Fibroblast of villous mesenchyme (primary cell): Measurements from ENCODE around the gene PLCL2. TPM values are rescaled to one million over a fixed set of nuclear protein-coding genes. Genes with fewer than 3 reads are reported as not detected.
"Not testable (repeated sequence)": the region's sequence is repeated elsewhere in the genome, so short reads cannot be mapped to it uniquely, and the experiment has no call there.

ENCODE experiments used
- DNase-seq: peaks from one replicate; pipeline ENCODE4 v3.0.0-alpha.2; 2010; ENCODE audit warnings: low read depth
- H3K4me3 ChIP-seq: 2 replicates; pipeline ENCODE4 v1.5.1; 2011; ENCODE audit warnings: low read depth, mild to moderate bottlenecking, low read length
- total RNA-seq: library from RNA; depleted of rRNA; stranded (reverse); fragments of >200 nt; gene quantifications from 2 replicates; pipeline ENCODE4 v1.2.3, GENCODE V29; 2012
- TF ChIP-seq, protein P1 (sequence below): IDR thresholded peaks from 2 replicates; pipeline ENCODE4 v1.5.1; 2012; ENCODE audit warnings: low read depth, mild to moderate bottlenecking, low read length; ENCODE audit not compliant: insufficient read depth

The PLCL2 gene
- total RNA-seq, 1 donor, result 5.6 TPM

DNA sequence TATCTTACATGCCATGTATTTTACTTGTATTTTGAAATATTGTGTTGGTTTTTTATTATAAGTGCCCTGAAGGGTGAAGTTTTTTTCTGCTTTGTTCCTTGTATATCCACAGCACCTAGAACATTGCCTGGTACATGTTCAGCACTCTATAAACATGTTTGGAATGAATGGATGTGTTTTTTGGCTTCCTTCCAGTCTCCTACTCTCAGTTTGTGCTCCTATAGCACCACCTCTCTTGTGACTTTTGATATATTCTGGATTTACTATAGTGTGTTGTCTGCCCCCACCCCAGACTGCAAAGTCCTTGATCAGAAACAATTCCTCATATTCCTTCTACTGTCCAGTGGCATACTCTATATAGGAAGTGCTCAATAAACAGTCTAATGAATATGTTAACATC lies 60.6 kb downstream of the PLCL2 start:
- no peak overlapping the region for H3K4me3 ChIP-seq
- DNase-seq, result peak; percentile 3
- TF ChIP-seq, protein P1, sequence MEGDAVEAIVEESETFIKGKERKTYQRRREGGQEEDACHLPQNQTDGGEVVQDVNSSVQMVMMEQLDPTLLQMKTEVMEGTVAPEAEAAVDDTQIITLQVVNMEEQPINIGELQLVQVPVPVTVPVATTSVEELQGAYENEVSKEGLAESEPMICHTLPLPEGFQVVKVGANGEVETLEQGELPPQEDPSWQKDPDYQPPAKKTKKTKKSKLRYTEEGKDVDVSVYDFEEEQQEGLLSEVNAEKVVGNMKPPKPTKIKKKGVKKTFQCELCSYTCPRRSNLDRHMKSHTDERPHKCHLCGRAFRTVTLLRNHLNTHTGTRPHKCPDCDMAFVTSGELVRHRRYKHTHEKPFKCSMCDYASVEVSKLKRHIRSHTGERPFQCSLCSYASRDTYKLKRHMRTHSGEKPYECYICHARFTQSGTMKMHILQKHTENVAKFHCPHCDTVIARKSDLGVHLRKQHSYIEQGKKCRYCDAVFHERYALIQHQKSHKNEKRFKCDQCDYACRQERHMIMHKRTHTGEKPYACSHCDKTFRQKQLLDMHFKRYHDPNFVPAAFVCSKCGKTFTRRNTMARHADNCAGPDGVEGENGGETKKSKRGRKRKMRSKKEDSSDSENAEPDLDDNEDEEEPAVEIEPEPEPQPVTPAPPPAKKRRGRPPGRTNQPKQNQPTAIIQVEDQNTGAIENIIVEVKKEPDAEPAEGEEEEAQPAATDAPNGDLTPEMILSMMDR, result no peak

DNA sequence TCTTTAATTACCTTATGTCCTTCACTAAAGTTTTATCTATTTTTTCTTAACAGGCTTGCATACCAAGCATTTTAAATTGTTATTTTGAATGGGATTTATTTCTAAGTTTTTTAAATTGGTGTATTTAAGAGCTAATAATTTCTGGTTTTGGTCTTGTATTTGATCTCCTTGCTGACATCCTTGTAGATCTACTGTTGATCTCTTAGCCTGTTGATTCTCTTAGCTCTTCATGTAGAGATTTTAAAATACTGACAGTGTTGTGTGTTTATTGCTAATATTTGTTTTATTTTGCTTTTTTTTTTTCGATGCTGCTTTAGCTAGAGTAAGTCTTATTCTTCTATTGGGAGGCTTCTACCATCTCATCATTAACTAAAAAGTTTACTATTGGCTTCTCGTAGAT lies 65.5 kb downstream of the PLCL2 start:
- H3K4me3 ChIP-seq, result no peak overlapping the region
- DNase-seq, result no peak
- TF ChIP-seq, protein P1, result no peak

- H3K4me3 ChIP-seq, result no peak overlapping the region
- TF ChIP-seq, protein P1, result no peak
- DNase-seq, result no peak
Measured at GRCh38 chr3:16950845-16951244, 66.1 kb downstream of the PLCL2 start.

- not testable (repeated sequence) for H3K4me3 ChIP-seq, DNase-seq
Measured at GRCh38 chr3:16957852-16958251, 73.1 kb downstream of the PLCL2 start.

GRCh38 chr3:16960125-16960524 lies 75.4 kb downstream of the PLCL2 start:
- DNase-seq, result no peak
- TF ChIP-seq, protein P1, result no peak
- H3K4me3 ChIP-seq, result no peak overlapping the region

DNA sequence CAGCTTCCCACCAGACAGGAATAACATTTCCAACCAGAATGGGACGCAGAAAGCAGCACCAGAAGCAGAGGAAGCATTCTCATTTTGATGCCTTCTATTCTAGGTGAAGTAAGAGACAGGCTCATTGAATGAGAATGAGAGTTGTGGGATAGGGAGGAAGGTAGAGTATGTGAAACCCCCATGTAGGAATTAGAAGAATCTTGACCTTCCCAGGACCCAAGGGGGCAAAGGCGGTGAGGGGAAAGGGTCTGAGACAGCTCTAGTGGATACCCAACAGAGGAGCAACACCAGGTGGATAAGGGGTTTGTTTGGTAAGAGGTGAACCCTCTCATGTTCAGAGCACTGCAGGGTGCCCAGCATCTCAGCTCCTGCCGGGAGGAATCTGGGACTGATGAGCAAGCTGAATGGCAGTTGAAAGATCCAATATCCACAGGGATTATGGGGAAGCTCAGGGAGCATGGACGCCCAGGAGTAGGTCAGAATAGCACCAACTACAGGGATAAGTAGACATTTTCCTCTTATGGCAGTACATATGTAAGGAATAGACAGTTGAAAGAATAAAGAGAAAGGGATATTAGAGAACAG lies 77.0 kb downstream of the PLCL2 start:
- TF ChIP-seq, protein P1, result no peak
- no peak overlapping the region for H3K4me3 ChIP-seq
- no peak for DNase-seq

DNA sequence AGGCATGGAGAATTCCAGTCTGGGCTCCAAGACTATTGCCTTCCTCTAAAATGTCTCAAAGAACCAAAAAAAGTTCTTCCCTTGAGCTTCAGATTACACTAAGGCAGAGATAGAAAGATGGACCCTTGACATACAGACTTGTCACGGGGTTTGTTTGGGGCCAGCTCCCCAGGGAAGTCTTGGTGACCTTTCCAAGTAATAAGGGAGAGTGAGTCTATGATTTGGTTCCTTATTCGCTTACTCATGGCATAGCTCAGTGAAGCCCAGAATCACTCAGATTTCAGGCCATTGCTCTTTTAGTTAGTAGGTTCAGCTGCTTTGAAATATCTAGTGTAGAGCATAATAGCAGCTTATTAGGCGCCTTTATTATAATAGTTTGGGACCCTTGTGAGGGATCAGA lies 90.3 kb downstream of the PLCL2 start:
- no peak for DNase-seq

More for the DNA sequence above, 90.3 kb downstream of the PLCL2 start:
- TF ChIP-seq, protein P1, result no peak
- H3K4me3 ChIP-seq, result no peak overlapping the region
